Activated naive CD8-positive, alpha-beta T cell treated with anti-CD3 and anti-CD28 coated beads for 36 hours (primary cell): Measurements from ENCODE around the gene CARNS1. TPM values are rescaled to one million over a fixed set of nuclear protein-coding genes. Genes with fewer than 3 reads are reported as not detected.
A peak's percentile ranks its signal among the peaks of the same experiment; 100 is the strongest.

Experiments
- DNase-seq: peaks from one replicate; pipeline ENCODE4 v3.0.0; 2021
- H3K27ac Mint-ChIP-seq: one replicate; pipeline ENCODE4 v1.8.0; 2022; ENCODE audit warnings: mild to moderate bottlenecking, moderate library complexity, mixed read lengths
- H3K27me3 Mint-ChIP-seq: one replicate; pipeline ENCODE4 v1.8.0; 2022; ENCODE audit warnings: mild to moderate bottlenecking, mixed read lengths
- H3K36me3 Mint-ChIP-seq: one replicate; pipeline ENCODE4 v1.8.0; 2021; ENCODE audit warnings: mild to moderate bottlenecking, mixed read lengths
- H3K4me1 Mint-ChIP-seq: one replicate; pipeline ENCODE4 v1.8.0; 2021; ENCODE audit warnings: mixed read lengths
- H3K4me3 Mint-ChIP-seq: one replicate; pipeline ENCODE4 v1.8.0; 2022; ENCODE audit warnings: mild to moderate bottlenecking, moderate library complexity, mixed read lengths
- H3K9me3 Mint-ChIP-seq: one replicate; pipeline ENCODE4 v1.8.0; 2022; ENCODE audit warnings: mixed read lengths
- total RNA-seq, 2 experiments: library from RNA; stranded (reverse); gene quantifications; one replicate each; pipeline ENCODE4 v1.2.3, GENCODE V29; 2021

Gene CARNS1
- total RNA-seq, 2 experiments from 2014 or later, result 3.1 to 3.7 TPM

DNA sequence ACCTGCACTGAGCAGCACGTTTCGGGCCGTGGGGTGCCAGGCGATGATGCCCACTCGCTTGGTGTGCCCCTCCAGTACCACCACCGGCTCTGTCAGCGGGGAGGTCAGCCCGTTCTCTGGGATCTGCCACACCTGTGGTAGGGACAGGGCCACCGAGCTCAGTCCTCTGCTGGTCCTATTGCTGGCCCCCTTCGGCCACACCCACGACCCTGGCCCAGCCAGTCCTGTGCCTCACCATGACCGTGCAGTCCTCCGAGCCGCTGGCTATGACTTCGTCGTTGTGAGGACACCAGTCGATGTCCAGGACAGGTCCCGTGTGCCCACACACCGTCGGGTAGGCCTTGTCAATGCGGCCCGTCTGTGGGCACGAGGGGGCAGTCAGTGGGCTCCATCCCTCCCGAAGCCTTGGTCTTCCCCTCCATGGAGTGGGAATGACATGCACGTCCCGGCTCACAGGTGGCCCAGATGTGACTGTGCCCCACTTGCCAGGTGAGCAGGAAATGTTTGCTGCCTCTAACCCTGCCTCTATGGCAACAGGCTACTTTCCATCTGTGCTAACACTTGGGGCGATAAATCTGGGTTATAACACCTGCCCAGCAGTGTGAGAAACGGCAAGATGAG is 26.4 kb downstream of the CARNS1 start:
- H3K4me1 Mint-ChIP-seq, result peaks cover 53% of the 10 kb centered on the region
- peaks cover 27% of the 10 kb centered on the region for H3K36me3 Mint-ChIP-seq
- H3K4me3 Mint-ChIP-seq, result no peak overlapping the region
- DNase-seq, result no peak
- H3K27me3 Mint-ChIP-seq, result no peaks in the 10 kb centered on the region
- H3K9me3 Mint-ChIP-seq, result no peaks in the 10 kb centered on the region
- peak overlapping the region; percentile 39 for H3K27ac Mint-ChIP-seq

DNA sequence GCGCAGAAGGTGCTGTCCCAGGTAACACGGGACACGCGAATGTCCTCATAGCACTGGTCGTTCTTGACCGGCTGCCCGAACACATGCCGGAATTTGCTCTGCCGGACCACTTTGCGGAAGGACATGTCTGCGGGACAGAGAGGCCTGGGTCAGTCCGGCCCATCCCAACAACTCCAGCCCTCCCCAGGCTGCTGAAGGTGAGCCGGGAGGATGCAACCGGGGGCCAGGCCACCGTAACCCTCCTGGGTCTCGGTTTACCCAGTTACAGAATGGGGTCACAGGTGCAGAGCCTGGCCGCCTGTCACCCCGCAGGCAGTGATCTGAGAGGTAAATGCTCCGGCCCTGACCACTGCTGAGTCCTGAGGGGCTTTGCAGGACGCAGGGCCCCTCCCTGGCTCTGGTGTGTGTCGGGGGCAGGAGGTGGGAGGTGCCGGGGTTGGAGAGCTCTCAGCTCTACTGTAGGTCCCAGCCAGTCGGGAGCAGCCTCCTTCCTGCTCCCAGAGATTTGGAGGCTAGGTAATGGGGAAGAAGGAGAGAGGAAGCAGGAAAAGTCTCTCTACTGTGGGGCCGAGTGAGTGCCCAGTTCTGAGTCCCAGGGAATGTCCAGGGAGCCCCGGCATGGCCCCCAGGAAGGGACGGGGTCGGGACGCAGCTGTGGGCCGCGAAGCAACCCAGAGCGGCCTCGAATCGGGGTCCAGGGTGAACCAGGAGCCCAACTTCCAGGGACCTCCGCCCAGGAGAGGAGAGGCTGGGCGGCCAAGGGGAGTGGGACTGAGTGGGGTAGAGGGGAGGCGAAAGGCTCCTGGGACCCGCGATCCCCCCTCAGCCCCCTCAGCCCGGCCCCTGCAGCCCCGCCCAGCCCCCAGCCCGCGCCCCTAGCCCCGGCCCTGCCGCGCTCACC is 27.3 kb downstream of the CARNS1 start:
- Mint-ChIP-seq H3K9me3 (no peaks in the 10 kb centered on the region), H3K4me1 (peaks cover 58% of the 10 kb centered on the region), H3K4me3 (peak overlapping the region; percentile 62), H3K27me3 (no peaks in the 10 kb centered on the region), H3K27ac (peak overlapping the region; percentile 85), H3K36me3 (peaks cover 20% of the 10 kb centered on the region)
- DNase-seq, result no peak

DNA sequence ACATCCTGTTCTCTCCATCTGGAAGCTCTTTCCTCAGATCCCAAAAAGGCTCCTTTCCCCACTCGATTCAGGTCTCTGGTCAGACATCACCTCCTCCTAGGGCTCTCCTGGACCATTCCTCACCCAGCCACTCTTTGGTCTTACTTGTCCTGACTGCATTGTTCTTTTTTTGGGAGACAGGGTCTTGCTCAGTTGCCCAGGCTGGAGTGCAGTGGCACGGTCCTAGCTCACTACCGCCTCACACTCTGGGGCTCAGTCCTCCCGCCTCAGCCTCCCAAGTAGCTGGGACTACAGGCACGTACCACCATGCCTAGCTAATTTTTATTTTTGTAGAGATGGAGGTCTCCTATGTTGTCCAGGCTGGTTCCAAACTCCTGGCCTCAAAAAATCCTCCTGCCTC is 30.0 kb downstream of the CARNS1 start:
- Mint-ChIP-seq H3K27me3 (no peaks in the 10 kb centered on the region), H3K9me3 (no peaks in the 10 kb centered on the region), H3K4me1 (peaks cover 56% of the 10 kb centered on the region), H3K27ac (peak overlapping the region; percentile 50), H3K36me3 (no peaks in the 10 kb centered on the region), H3K4me3 (no peak overlapping the region)
- DNase-seq, result no peak

DNA sequence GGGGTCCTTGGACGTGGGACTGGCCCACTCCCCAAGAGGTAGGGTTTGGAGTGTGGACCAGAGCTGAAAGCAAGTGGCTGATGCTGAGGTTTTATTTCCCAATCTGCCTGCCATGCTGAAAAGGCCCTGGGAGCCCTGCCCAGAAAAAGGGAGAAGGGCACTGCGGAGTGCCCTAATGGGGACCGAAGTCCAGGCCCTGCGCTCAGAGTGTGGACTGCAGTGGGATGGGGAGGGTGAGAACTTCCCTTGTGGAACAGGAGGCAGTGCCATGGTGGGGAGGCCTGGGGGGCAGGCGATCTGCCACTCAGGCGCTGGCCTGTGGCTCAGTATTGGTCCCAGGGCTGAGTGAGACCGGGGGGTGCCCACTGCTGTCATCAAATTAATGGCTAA is 32.7 kb downstream of the CARNS1 start:
- H3K4me3 Mint-ChIP-seq, result no peak overlapping the region
- no peaks in the 10 kb centered on the region for H3K36me3 Mint-ChIP-seq
- H3K9me3 Mint-ChIP-seq, result no peaks in the 10 kb centered on the region
- peaks cover 42% of the 10 kb centered on the region for H3K4me1 Mint-ChIP-seq
- no peak for DNase-seq
- H3K27me3 Mint-ChIP-seq, result no peaks in the 10 kb centered on the region
- H3K27ac Mint-ChIP-seq, result no peak overlapping the region

DNA sequence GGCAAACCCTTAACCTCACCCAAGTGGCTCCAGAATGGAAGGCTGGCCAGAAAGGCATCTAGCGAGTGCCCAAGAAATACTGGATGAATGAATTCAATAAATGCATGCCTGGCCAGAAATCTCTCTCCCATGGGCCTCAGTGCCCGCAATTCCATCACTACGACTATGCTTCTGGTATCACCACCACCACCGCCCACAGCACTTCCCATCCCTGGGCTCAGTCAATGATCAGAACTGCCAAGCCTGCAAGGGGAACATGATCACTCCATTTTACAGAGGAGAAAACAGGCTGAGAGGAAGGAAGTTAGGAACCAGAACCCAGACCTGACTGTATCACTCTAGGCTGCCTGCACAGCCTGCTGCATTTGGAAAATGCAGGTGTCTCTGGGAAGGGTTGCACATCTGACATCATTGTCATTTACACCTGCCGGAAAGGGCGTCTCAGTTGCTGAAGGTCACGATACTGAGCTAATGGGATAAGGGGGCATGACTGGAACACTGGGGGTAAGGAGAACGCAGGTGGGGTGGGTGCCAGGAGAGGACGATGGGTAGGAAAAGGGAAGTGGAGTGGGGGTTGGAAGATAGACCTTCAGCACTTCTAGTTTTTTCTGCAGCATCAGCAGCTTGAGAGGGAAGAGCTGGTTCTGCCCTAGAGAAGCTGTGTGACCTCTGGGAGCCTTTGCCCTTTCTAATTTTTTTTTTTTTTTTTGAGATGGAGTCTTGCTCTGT is 33.8 kb downstream of the CARNS1 start:
- no peak for DNase-seq
- no peak overlapping the region for H3K27ac Mint-ChIP-seq
- H3K4me1 Mint-ChIP-seq, result peaks cover 37% of the 10 kb centered on the region
- no peaks in the 10 kb centered on the region for H3K9me3 Mint-ChIP-seq
- no peak overlapping the region for H3K4me3 Mint-ChIP-seq
- H3K36me3 Mint-ChIP-seq, result no peaks in the 10 kb centered on the region
- no peaks in the 10 kb centered on the region for H3K27me3 Mint-ChIP-seq

DNA sequence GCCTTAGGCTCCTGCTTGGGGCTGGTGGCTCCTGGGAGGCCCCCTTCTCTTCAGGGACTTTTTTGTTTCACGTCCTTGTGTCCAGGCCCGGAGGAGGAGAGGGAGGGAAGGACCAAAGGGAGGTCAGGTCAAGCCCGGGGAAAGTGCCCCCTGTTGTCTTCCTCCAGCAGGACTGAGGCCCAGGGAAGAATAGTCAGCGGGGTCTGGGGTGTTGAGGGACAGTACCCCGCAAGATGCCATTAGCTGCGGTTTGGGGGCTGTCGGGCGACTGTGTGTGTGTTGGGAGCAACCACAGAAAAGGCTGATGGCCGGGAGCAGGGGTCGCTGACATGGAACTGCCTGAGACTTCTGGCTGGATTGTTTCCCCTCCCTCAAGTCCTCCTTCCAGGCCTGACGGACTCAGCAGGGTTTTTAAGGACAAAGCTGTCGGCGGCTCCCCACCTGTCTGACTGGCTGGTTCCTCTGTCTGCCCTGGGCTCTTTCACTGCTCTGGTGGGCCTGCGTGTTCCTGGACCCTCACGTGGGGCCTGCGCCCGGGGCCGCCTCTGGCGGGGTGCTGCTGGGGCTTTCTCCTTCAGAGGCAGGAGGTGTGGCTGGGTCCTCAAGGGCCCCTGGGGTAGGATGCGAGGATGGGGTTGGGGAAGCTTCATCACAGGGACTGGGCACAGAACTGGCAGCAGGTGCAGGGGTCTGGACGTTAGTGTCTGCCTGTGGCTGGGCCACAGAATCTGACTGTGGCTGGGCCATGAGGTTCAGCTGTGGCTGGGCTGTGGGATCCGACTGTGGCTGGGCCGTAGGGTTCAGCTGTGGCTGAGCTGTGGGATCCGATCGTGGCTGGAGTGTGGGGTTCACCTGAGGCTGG is 35.5 kb downstream of the CARNS1 start:
- Mint-ChIP-seq H3K9me3 (no peaks in the 10 kb centered on the region), H3K36me3 (no peaks in the 10 kb centered on the region), H3K27me3 (no peaks in the 10 kb centered on the region), H3K4me3 (no peak overlapping the region), H3K27ac (no peak overlapping the region), H3K4me1 (peaks cover 21% of the 10 kb centered on the region)
- no peak for DNase-seq

DNA sequence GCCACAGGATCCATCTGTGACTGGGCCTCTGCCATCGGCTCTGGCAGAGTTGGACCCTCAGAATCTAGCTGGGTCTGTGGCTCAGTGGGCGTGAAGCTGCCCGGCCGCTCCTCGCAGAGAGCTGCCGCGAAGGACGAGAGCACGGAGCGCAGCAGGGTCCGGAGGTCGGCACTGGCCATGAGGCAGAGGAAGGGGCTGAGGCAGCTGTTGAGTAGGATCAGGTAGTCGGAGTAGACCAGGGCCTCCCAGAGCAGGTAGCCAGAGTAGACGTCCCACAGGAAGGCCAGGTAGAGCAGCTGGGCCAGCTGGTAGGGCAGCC is 36.1 kb downstream of the CARNS1 start:
- no peak overlapping the region for H3K27ac Mint-ChIP-seq
- no peak for DNase-seq
- H3K9me3 Mint-ChIP-seq, result no peaks in the 10 kb centered on the region
- H3K4me1 Mint-ChIP-seq, result peaks cover 15% of the 10 kb centered on the region
- no peak overlapping the region for H3K4me3 Mint-ChIP-seq
- H3K36me3 Mint-ChIP-seq, result no peaks in the 10 kb centered on the region
- H3K27me3 Mint-ChIP-seq, result no peaks in the 10 kb centered on the region

DNA sequence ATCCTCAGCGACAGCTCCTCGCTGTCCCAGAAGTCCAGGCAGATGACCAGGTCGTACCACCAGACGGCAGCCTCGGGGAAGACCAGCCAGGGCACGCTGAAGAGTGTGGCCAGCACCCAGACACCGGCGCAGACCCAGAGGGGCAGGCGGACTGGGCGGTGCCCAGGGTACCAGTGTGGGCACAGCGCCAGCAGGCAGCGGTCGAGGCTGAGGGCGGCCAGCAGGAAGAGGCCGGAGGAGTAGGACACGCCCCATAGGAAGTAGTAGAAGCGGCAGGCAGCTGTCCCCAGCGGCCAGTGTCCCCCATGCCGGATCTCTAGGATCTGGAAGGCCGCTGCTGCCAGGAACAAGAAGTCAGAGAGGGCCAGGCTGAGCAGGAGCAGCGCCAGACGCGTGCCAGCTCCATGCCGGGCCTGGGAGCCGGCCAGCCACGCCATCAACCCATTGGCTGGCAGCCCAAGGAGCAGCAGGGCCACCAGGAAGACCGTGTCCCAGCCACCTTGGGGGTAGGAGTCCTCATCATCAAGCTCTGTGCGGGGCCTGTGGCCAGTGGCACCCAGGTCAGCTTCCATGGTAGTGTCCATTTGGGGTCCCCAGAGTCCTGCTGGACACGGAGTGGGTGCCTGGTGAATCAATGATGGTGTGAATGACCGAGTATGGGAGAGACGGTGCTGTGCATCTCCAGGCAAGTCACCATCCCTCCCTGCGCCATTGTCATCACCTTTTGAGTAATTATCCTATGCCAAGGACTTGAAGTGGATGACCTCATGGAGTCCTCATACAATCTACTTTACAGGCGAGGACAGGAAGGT is 36.9 kb downstream of the CARNS1 start, which contains the start of gene GPR152:
Gene GPR152, minus strand, starts transcription at position 589 of the 812 bp plus-strand sequence. Its CDS starts 5 bp downstream, at position 584.
- Mint-ChIP-seq H3K27me3 (no peaks in the 10 kb centered on the region), H3K4me3 (no peak within 1 kb of the TSS), H3K4me1 (peaks cover 10% of the 10 kb centered on the region), H3K9me3 (no peaks in the 10 kb centered on the region), H3K27ac (no peak within 1 kb of the TSS), H3K36me3 (no peaks in the 10 kb centered on the region)
- no peak for DNase-seq

DNA sequence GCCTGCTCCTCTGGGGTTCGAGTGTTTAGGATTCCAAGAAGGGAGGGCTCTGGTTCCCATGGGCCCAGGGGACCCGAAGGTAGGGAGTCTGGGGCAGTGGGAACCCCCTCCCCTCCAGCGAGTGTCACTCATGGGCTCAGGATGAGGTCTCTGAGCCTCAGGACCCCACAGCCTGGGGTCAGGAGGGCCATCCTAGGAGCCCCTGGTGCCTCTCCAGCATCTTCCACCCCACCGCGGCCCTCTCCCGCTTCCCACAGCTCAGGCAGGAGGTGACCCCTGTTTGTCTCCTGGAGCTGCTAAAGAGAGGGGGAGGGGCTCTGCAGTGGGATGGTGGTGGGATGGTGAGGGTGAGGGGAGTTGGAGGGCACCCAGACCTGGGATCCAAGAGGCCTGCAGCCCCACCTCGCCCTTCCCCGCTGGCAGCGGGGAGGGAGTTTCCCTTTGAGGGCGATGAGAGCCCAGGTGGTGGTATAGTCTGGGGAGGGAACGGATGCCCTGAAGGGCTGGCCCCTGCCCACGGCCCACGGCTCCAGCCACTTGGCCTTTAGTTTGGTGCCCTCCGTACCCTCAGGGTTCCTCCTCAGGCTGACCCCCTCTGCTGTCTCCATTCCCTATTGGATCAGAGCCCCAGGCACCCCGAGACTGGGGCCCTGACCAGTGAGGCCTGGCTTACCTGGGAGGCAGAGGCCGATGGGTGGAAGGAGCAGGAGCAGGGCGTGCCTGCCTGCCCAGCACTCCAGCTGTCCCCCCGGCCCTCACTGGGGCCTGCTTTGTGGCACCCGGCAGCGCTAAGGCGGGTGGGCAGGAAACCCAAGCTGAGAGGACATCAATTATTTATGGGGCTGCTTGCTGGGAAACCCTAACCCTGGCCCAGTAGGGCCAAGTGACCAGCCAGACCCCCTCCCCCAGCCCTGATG is 38.6 kb downstream of the CARNS1 start:
- Mint-ChIP-seq H3K36me3 (no peaks in the 10 kb centered on the region), H3K27ac (no peak overlapping the region), H3K4me1 (peaks cover 5% of the 10 kb centered on the region), H3K9me3 (no peaks in the 10 kb centered on the region), H3K4me3 (no peak overlapping the region), H3K27me3 (no peaks in the 10 kb centered on the region)
- no peak for DNase-seq

DNA sequence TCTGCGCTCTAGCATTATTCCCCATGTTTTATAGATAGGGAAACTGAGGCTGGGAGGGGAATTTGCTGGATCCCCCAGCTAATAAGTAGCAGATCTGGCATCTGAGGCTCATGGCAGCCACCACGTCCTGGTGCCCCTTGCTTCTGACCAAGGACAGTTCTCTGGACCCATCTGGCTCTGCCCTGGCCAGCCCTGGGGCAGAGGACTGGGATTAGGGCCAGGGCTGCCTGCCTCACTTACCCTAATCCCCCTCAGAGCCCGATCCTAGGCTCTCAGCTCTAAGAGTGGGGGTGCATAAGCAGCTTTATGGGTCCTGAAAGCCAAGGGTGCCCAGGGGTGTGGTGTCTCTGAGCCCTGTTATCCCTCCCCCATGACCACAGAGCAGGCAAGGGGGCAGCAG is 39.6 kb downstream of the CARNS1 start, which contains the start of gene CABP4:
Gene CABP4, plus strand, starts transcription at position 301 of the 400 bp plus-strand sequence. Its CDS starts 70 bp downstream, at position 371.
- H3K9me3 Mint-ChIP-seq, result no peaks in the 10 kb centered on the region
- no peak within 1 kb of the TSS for H3K27ac Mint-ChIP-seq
- no peaks in the 10 kb centered on the region for H3K27me3 Mint-ChIP-seq
- no peak for DNase-seq
- no peaks in the 10 kb centered on the region for H3K36me3 Mint-ChIP-seq
- no peaks in the 10 kb centered on the region for H3K4me1 Mint-ChIP-seq
- H3K4me3 Mint-ChIP-seq, result no peak within 1 kb of the TSS

DNA sequence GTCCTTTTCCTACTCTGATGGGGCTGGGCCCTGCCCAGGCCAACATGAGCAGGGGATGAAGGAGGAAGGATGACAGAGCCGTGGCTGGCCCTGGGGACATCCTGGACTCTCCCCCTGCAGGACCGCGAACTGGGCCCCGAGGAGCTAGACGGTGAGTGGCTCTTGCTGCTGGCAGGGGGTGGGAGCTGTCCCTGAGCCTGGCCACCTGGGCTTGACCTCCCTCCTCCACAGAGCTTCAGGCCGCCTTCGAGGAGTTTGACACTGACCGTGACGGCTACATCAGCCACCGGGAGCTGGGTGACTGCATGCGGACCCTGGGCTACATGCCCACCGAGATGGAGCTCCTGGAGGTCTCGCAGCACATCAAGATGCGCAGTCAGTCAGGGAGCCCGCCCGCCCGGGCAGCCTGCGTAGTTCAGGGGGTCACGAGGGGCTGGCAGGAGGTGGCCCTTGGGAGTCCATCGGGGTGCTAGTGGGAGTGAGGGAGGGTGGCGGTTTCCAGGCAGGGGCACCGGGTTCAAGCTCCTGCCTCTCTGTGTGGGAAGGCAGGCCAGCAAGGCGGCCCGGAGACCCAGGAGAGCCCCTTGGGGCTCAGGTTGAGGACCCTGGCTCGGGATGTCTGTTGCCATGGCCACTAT is 40.7 kb downstream of the CARNS1 start:
- no peak for DNase-seq
- Mint-ChIP-seq H3K4me1 (peaks cover 1% of the 10 kb centered on the region), H3K36me3 (no peaks in the 10 kb centered on the region), H3K27me3 (no peaks in the 10 kb centered on the region), H3K4me3 (no peak overlapping the region), H3K27ac (no peak overlapping the region), H3K9me3 (no peaks in the 10 kb centered on the region)

DNA sequence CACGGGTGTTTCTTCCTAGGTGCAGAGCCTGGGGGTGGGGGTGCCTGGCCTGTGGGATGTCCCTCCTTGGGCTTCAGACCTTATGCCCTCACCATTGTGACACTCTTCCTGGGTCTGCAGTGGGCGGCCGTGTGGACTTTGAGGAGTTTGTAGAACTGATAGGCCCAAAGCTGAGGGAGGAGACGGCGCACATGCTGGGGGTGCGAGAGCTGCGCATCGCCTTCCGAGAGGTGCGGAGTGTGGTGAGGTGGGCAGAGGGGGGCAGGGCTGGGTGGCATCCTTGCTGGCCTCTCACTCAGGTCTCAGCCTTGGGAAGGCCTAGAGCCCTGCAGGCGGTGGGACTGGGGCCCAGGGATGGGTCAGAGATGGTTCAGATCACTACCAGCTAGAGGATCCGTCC is 42.0 kb downstream of the CARNS1 start:
- Mint-ChIP-seq H3K4me3 (no peak overlapping the region), H3K27me3 (no peaks in the 10 kb centered on the region)

DNA sequence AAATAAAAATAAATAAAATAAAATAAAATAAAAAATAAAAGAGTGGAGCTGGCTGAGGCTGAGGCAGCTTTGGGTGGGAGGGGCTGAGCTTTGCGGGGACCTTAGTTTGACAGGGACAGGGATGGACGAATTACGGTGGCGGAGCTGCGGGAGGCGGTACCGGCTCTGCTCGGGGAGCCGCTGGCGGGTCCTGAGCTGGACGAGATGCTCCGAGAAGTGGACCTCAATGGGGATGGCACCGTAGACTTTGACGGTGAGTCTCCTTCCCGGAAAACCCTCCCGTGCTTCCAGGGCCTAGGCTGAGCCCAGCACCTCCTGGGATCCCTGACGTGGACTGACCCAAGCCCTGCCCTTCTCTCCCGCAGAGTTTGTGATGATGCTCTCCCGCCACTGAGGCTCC is 42.8 kb downstream of the CARNS1 start:
- DNase-seq, result no peak
- no peak overlapping the region for H3K27ac Mint-ChIP-seq
- H3K27me3 Mint-ChIP-seq, result no peaks in the 10 kb centered on the region
- no peaks in the 10 kb centered on the region for H3K36me3 Mint-ChIP-seq
- no peaks in the 10 kb centered on the region for H3K9me3 Mint-ChIP-seq
- H3K4me3 Mint-ChIP-seq, result no peak overlapping the region
- peaks cover 1% of the 10 kb centered on the region for H3K4me1 Mint-ChIP-seq

More for the DNA sequence above, 42.0 kb downstream of the CARNS1 start:
- H3K36me3 Mint-ChIP-seq, result no peaks in the 10 kb centered on the region
- H3K9me3 Mint-ChIP-seq, result no peaks in the 10 kb centered on the region
- DNase-seq, result no peak
- no peak overlapping the region for H3K27ac Mint-ChIP-seq
- peaks cover 1% of the 10 kb centered on the region for H3K4me1 Mint-ChIP-seq
